GM12801 (cell line): ENCODE measurements around the gene SLC26A4.

ENCODE experiments used
- CTCF ChIP-seq: IDR thresholded peaks from one replicate; pipeline ENCODE4 v1.5.1; 2011; ENCODE audit warnings: control low read depth; ENCODE audit not compliant: insufficient read length; ENCODE audit errors: extremely low read depth

SLC26A4 gene

GRCh38 chr7:107687656-107688055 is 27.0 kb downstream of the SLC26A4 start:
- no peak for TF ChIP-seq CTCF

- no peak for TF ChIP-seq CTCF
Observed at GRCh38 chr7:107689553-107689952, 28.9 kb downstream of the SLC26A4 start.

- TF ChIP-seq CTCF, result no peak
Observed at GRCh38 chr7:107690084-107690483, 29.5 kb downstream of the SLC26A4 start.

GRCh38 chr7:107690611-107691010 is 30.0 kb downstream of the SLC26A4 start:
- TF ChIP-seq CTCF, result no peak

- TF ChIP-seq CTCF, result no peak
Observed at GRCh38 chr7:107691716-107692115, 31.1 kb downstream of the SLC26A4 start.

GRCh38 chr7:107692501-107692900 is 31.9 kb downstream of the SLC26A4 start:
- no peak for TF ChIP-seq CTCF

GRCh38 chr7:107693396-107693795 is 32.8 kb downstream of the SLC26A4 start:
- TF ChIP-seq CTCF, result no peak

- TF ChIP-seq CTCF, result no peak
Observed at GRCh38 chr7:107694386-107694785, 33.8 kb downstream of the SLC26A4 start.
